Measurements from ENCODE around the gene PLD4.

Gene PLD4

DNA sequence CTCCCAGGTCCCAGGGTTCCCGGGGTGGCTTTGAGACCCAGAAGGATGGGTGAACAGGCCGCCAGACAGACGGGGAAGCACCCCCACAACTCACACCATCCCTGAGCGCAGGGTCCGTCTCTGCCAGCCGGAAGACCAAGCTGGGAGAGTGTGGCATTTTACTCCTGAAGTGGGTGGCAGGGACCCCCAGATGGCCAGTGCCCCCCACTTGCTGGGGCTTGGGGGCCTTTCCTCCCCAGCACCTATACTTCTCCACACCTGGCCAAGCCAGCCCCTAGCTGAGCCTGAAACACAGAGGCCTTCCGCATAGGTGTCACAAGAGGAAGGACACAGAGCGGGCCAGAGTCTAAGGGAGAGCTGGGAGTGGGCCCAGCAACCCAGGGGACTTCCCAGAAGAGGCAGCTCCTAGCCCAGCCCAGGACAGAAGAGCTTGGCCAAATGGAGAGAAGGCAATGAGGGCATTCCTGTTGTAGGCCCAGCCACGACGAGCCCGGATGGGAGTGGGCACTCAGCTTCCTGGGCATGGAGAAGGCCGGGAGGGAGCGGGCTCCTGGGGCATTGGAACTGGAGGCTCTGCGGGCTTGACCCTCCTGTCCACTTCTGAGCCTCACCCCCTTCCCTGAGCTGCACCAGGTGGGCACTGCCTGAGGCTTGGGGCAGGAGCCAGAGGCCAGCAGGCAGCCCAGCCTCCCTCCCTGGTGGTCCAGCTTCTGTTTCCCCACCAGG is 50.1 kb downstream of the PLD4 start:
- no peaks in the 10 kb centered on the region for H3K9me3 Mint-ChIP-seq
- ATAC-seq (replicated peaks) (no peak), DNase-seq (no peak)
- peaks cover 6% of the 10 kb centered on the region for H3K36me3 Mint-ChIP-seq (ENCODE audit: insufficient read depth)
- peaks cover 10 to 12% of the 10 kb centered on the region in 2 donors for H3K4me1 Mint-ChIP-seq (ENCODE audit: low read depth in 2 of 2)
- H3K4me3 Mint-ChIP-seq: no peak overlapping the region
- H3K27me3 Mint-ChIP-seq: peaks cover 25 to 51% of the 10 kb centered on the region in 2 donors
- H3K27ac Mint-ChIP-seq: peak overlapping the region in 1 of 2 donors; percentile 64

DNA sequence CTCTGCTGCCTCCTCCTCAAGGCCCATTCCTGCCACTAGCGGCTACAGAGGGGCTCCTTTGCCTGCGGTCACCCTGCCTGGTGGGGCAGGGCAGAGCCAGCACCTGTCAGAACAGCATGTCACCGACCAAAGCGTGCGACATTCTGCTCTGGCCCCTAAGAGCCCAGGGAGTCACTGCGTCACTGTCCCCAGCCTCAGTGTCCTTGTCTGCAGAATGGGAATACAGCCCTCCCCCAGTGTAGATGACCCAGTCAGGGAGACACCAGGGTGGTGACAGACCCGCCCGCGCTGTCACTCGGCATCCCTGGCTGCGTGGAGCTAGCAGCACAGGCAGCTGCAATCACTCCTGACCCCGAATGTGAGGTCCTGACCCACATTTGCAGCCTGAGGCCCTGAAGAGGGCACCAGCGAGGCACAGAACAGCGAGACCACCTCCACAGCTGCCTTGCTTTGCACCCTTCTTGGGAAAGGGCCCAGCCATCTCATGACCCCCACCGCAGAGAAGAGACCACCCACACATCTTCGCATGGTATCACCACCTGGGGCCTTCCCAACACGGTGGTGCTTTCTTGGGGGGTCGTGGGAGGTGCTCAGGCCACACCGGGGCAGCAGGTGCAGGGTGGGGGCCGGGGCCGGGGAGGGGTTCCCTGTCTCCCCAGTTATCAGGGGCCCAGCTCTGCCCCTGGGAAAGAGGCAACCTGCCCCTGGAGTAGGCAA is 51.0 kb downstream of the PLD4 start:
- H3K4me1 Mint-ChIP-seq (ENCODE audit: low read depth in 2 of 2): peaks cover 10 to 12% of the 10 kb centered on the region in 2 donors
- ATAC-seq (replicated peaks): peak; percentile 30
- H3K36me3 Mint-ChIP-seq (ENCODE audit: insufficient read depth): peaks cover 6% of the 10 kb centered on the region
- H3K27ac Mint-ChIP-seq: no peak overlapping the region
- H3K9me3 Mint-ChIP-seq: no peaks in the 10 kb centered on the region
- DNase-seq: no peak
- H3K27me3 Mint-ChIP-seq: peaks cover 25 to 51% of the 10 kb centered on the region in 2 donors
- peak overlapping the region; percentile 59 to 69 for H3K4me3 Mint-ChIP-seq

GRCh38 chr14:104976198-104977007 is 51.7 kb downstream of the PLD4 start:
- ATAC-seq (replicated peaks): peak; percentile 89
- Mint-ChIP-seq H3K9me3 (no peaks in the 10 kb centered on the region), H3K4me1 (ENCODE audit: low read depth in 2 of 2) (peaks cover 10 to 12% of the 10 kb centered on the region in 2 donors), H3K27me3 (peaks cover 25 to 49% of the 10 kb centered on the region in 2 donors), H3K36me3 (ENCODE audit: insufficient read depth) (peaks cover 6% of the 10 kb centered on the region), H3K27ac (no peak overlapping the region), H3K4me3 (peak overlapping the region; percentile 59 to 69)
- peak; percentile 87 to 91 (median 89) for DNase-seq

DNA sequence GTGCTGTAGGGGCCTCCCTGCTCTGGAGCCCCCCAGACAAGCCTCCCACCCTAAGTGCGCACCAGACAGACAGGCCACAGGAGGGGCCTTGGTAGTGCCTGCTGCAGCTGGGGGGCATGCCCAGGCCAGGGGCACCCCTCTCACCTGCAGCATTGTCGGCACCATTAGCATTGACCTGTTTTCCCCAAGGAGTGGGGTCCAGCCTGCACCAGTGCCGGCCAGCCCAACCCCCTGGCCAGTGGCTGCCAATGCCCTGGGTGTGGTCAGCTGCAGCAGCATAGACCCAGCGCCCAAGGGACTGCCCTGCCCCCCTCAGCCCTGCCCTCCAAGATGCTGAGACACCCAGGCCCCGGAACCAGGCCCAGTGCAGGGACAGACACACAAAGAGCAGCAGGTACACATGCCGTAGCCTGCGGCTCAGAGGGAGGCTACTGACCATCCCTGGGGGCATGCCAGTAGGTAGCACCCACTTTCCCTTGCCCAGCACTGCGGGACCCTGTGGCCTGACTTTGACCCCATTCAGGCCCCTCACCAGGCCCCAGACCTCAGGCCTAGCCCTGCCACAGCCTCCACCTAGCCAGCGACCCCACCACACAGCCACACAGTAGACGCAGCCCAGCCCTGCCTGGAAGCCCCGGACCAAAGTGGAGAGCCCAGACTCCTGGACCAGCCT is 52.5 kb downstream of the PLD4 start:
- H3K9me3 Mint-ChIP-seq: no peaks in the 10 kb centered on the region
- H3K27ac Mint-ChIP-seq: no peak overlapping the region
- peaks cover 25 to 43% of the 10 kb centered on the region in 2 donors for H3K27me3 Mint-ChIP-seq
- DNase-seq: no peak
- peaks cover 10 to 12% of the 10 kb centered on the region in 2 donors for H3K4me1 Mint-ChIP-seq (ENCODE audit: low read depth in 2 of 2)
- no peak for ATAC-seq (replicated peaks)
- peaks cover 6% of the 10 kb centered on the region for H3K36me3 Mint-ChIP-seq (ENCODE audit: insufficient read depth)
- H3K4me3 Mint-ChIP-seq: peak overlapping the region; percentile 74 to 81

GRCh38 chr14:104977681-104978653 is 53.3 kb downstream of the PLD4 start, which contains the start of gene AHNAK2:
Gene AHNAK2, minus strand, starts transcription at chr14:104978374. Its CDS starts 137 bp downstream, at chr14:104978237.
- H3K27me3 Mint-ChIP-seq: peaks cover 25 to 43% of the 10 kb centered on the region in 2 donors
- no peak within 1 kb of the TSS for H3K27ac Mint-ChIP-seq
- peak within 1 kb of the TSS; percentile 74 to 81 for H3K4me3 Mint-ChIP-seq
- DNase-seq: no peak
- H3K4me1 Mint-ChIP-seq (ENCODE audit: low read depth in 2 of 2): peaks cover 10 to 12% of the 10 kb centered on the region in 2 donors
- H3K36me3 Mint-ChIP-seq (ENCODE audit: insufficient read depth): peaks cover 6% of the 10 kb centered on the region
- no peaks in the 10 kb centered on the region for H3K9me3 Mint-ChIP-seq
- ATAC-seq (replicated peaks): peak; percentile 61

GRCh38 chr14:104978746-104979691 is 54.3 kb downstream of the PLD4 start:
- peaks cover 25 to 42% of the 10 kb centered on the region in 2 donors for H3K27me3 Mint-ChIP-seq
- DNase-seq (no peak), ATAC-seq (replicated peaks) (no peak)
- H3K9me3 Mint-ChIP-seq: no peaks in the 10 kb centered on the region
- peaks cover 8% of the 10 kb centered on the region for H3K36me3 Mint-ChIP-seq (ENCODE audit: insufficient read depth)
- H3K4me3 Mint-ChIP-seq: peak overlapping the region; percentile 35 to 45
- H3K4me1 Mint-ChIP-seq (ENCODE audit: low read depth in 2 of 2): peaks cover 10 to 14% of the 10 kb centered on the region in 2 donors
- H3K27ac Mint-ChIP-seq: no peak overlapping the region

DNA sequence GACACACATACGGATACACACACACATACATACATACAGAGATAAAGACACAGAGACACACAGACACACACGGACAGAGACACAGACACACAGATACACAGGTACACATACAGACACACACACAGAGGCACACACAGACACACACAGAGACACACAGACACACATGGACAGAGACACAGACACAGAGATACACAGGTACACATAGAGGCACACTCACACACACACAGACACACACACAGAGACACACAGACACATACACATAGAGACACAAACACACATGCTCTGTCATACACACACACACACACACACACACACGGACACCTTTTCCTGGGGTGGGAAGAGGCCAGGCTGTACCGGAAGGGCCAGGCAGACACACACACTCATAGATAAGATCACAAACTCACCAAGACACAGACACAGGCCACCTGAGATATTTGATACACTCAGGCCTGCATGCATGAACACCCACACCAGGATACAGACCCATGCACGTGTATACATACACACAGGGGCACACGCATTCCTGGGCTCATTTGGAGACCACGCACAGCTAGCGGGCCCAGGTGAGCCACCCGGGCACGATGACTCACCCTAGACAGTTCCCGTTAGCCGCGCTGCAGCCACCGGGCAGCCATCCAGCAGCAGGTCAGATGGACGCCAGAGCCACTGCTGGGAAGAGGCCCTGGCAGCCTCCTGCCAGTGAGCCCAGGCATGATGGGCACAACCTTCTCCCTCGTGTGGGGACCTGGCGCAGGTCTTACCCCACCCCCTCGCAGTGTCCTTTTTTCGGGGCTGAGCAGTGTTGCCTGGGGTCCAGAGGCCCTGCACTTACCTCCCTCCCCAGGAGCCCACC is 55.3 kb downstream of the PLD4 start:
- Mint-ChIP-seq H3K36me3 (ENCODE audit: insufficient read depth) (peaks cover 14% of the 10 kb centered on the region), H3K27ac (no peak overlapping the region), H3K4me3 (no peak overlapping the region), H3K9me3 (no peaks in the 10 kb centered on the region), H3K27me3 (peaks cover 25 to 34% of the 10 kb centered on the region in 2 donors), H3K4me1 (ENCODE audit: low read depth in 2 of 2) (peaks cover 10 to 21% of the 10 kb centered on the region in 2 donors)
- no peak for ATAC-seq (replicated peaks)
- DNase-seq: no peak

DNA sequence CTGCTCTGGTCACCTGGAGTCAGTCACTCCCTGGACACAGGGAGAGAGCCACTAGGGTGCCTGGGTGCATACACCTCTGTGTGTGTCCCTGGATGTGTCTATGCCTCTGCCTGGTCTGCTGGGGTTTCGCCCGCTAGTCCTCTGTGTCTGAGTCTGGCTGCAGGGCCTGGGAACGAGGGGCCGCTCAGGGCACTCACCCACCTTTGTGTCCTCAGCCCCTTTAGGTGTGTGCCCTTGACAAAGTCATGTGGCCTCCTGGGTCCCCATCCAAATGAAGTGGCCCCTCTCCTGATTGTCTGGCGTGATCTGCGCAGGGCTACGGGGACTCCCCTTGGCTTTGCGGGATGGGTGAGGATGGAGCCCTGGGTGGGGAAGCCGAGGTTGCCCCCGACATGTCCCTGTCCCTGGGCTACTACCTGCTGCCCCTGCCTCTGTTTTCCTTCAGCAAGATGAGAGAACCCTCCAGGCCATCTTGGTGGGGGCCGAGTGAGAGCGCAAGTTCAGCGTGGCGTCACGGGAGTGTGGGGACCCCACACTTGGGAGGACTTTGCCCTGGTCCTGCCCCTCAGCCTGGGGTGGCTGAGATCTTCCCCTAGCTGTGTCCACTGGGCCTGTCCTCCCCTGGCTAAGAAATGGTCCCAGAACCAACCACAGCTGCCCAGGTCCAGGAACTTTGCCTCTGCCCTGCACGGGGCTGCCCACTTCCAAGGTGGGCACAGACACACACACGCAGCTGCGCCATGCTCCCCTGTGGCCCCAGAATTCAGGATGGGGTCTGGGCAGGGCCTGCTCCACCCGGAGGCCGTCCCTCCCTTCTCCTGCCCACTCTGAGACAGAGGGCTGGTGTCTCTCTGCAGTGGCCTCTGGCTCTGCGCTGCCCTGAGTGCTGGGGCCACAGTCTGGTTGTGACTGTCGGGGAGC is 56.2 kb downstream of the PLD4 start:
- ATAC-seq (replicated peaks): no peak
- Mint-ChIP-seq H3K36me3 (ENCODE audit: insufficient read depth) (peaks cover 18% of the 10 kb centered on the region), H3K27ac (no peak overlapping the region), H3K4me1 (ENCODE audit: low read depth in 2 of 2) (peaks cover 10 to 18% of the 10 kb centered on the region in 2 donors), H3K4me3 (no peak overlapping the region), H3K27me3 (peaks cover 25 to 30% of the 10 kb centered on the region in 2 donors), H3K9me3 (no peaks in the 10 kb centered on the region)
- DNase-seq: no peak

DNA sequence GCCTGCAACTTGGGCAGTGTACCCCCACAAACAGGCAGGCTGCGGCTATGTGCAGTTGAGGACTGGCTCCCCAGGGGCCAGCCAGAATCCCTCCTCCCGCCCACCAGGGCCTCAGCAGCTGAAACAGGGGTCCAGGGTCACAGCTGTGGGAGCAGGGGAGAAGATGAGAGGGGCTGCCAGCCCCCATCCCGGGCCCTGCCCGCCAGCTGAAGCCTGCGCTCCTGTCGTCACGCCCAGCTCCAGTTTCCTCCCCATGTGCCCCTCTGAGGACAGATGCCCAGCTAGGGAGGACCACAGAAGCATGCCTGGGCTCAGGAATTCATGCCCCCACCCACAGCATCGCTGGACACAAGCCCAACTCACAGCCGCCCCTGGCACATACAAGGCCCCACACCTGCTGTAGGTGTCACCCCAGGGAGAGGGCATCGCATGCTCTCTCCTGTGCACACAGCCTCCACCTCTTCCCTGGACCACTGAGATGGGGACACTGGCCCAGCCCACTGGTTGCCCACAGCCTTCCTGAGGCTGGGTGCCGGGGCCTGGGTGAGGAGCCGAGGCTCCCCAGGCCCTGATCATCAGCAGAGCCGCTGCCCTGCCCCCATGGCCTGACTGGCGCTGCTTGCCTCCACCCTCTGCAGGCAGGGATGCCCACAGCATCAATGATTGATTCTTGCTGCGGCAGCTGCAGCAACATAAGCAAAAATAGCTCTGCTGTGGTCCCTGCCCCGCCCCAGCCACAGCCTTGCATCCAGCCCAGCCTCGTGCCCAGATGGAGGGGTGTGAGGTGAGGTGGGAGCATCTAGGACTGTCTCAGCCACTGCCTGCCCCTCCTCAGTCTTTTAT is 57.2 kb downstream of the PLD4 start:
- Mint-ChIP-seq H3K36me3 (ENCODE audit: insufficient read depth) (peaks cover 15% of the 10 kb centered on the region), H3K4me3 (no peak overlapping the region), H3K4me1 (ENCODE audit: low read depth in 2 of 2) (peaks cover 6 to 18% of the 10 kb centered on the region in 2 donors), H3K9me3 (no peaks in the 10 kb centered on the region), H3K27me3 (peaks cover 17 to 21% of the 10 kb centered on the region in 2 donors), H3K27ac (peak overlapping the region in 1 of 2 donors; percentile 32)
- DNase-seq: no peak
- no peak for ATAC-seq (replicated peaks)
